OCI-LY1 (cell line): ENCODE data around the gene CCDC85A.

Experiments used
- H2AFZ ChIP-seq: fragments of 200-600 bp; sonication (generic), shearing (Covaris generic); 2 replicates; pipeline ENCODE4 v1.6.0; 2014; ENCODE audit warnings: antibody characterized with exemption, mild to moderate bottlenecking, low read length
- H3F3A ChIP-seq: fragments of 200-600 bp; sonication (generic), shearing (Covaris generic); 2 replicates; pipeline ENCODE4 v1.6.0; 2014; ENCODE audit warnings: mild to moderate bottlenecking, antibody characterized with exemption, low read length, moderate library complexity; ENCODE audit not compliant: insufficient read depth
- H3K27ac ChIP-seq: fragments of 200-600 bp; sonication (generic); 2 replicates; pipeline ENCODE4 v1.5.1; 2014; ENCODE audit warnings: low read length, mixed run types, mild to moderate bottlenecking, low read depth; ENCODE audit not compliant: poor library complexity, severe bottlenecking
- H3K27me3 ChIP-seq: fragments of 200-600 bp; sonication (generic); 2 replicates; pipeline ENCODE4 v1.6.0; 2014; ENCODE audit warnings: antibody characterized with exemption, mild to moderate bottlenecking, low read length, moderate library complexity; ENCODE audit not compliant: insufficient read depth
- H3K36me3 ChIP-seq: fragments of 200-600 bp; sonication (generic); 2 replicates; pipeline ENCODE4 v1.6.1; 2014; ENCODE audit warnings: mild to moderate bottlenecking, antibody characterized with exemption, low read length, moderate library complexity, mixed read lengths; ENCODE audit not compliant: insufficient read depth
- H3K4me1 ChIP-seq: fragments of 200-600 bp; sonication (generic); 2 replicates; pipeline ENCODE4 v1.5.1; 2014; ENCODE audit warnings: mild to moderate bottlenecking, low read length, moderate library complexity; ENCODE audit not compliant: insufficient read depth, severe bottlenecking
- H3K4me2 ChIP-seq: fragments of 200-600 bp; sonication (generic), shearing (Covaris generic); 2 replicates; pipeline ENCODE4 v1.6.1; 2014; ENCODE audit warnings: low read length
- H3K4me3 ChIP-seq: fragments of 200-600 bp; sonication (generic); 2 replicates; pipeline ENCODE4 v1.5.1; 2014; ENCODE audit warnings: low read length, low read depth, mild to moderate bottlenecking, mixed read lengths; ENCODE audit not compliant: poor library complexity, severe bottlenecking
- H3K79me2 ChIP-seq: fragments of 200-600 bp; shearing (Covaris generic); 2 replicates; pipeline ENCODE4 v1.6.1; 2016; ENCODE audit warnings: mixed run types, low read length, mixed read lengths; ENCODE audit not compliant: insufficient read depth
- H3K9ac ChIP-seq: fragments of 200-600 bp; sonication (generic), shearing (Covaris generic); 2 replicates; pipeline ENCODE4 v1.6.1; 2014; ENCODE audit warnings: mild to moderate bottlenecking, low read length, mixed read lengths
- H3K9me2 ChIP-seq: fragments of 200-600 bp; sonication (generic), shearing (Covaris generic); 2 replicates; pipeline ENCODE4 v1.6.1; 2014; ENCODE audit warnings: low read depth, mild to moderate bottlenecking, low read length, mixed read lengths
- H3K9me3 ChIP-seq: fragments of 200-600 bp; shearing (Covaris generic); 2 replicates; pipeline ENCODE4 v1.6.1; 2014; ENCODE audit warnings: low read length, mixed read lengths
- H4K20me1 ChIP-seq: fragments of 200-600 bp; sonication (generic), shearing (Covaris generic); 2 replicates; pipeline ENCODE4 v1.6.0; 2016; ENCODE audit warnings: mild to moderate bottlenecking, low read length; ENCODE audit not compliant: insufficient read depth
- EZH2 ChIP-seq: fragments of 200-600 bp; sonication (generic), shearing (Covaris generic); IDR thresholded peaks from 2 replicates; pipeline ENCODE4 v1.8.0; 2017; ENCODE audit warnings: borderline replicate concordance, mixed run types, mild to moderate bottlenecking, antibody characterized with exemption, low read length, moderate library complexity, mixed read lengths
- TF ChIP-seq, protein P1 (sequence below): fragments of 200-600 bp; sonication (generic), shearing (Covaris generic); IDR thresholded peaks from 2 replicates; pipeline ENCODE4 v1.5.1; 2017; ENCODE audit warnings: mild to moderate bottlenecking, antibody characterized with exemption, low read length, moderate library complexity, mixed read lengths

CCDC85A gene

GRCh38 chr2:56211048-56211447 lies 27.3 kb downstream of the CCDC85A start:
- no peaks in the 10 kb centered on the region for H3K4me1 ChIP-seq
- no peak overlapping the region for H3K27ac ChIP-seq
- H3K4me3 ChIP-seq = no peak overlapping the region
- TF ChIP-seq EZH2 = no peak
- TF ChIP-seq, protein P1, sequence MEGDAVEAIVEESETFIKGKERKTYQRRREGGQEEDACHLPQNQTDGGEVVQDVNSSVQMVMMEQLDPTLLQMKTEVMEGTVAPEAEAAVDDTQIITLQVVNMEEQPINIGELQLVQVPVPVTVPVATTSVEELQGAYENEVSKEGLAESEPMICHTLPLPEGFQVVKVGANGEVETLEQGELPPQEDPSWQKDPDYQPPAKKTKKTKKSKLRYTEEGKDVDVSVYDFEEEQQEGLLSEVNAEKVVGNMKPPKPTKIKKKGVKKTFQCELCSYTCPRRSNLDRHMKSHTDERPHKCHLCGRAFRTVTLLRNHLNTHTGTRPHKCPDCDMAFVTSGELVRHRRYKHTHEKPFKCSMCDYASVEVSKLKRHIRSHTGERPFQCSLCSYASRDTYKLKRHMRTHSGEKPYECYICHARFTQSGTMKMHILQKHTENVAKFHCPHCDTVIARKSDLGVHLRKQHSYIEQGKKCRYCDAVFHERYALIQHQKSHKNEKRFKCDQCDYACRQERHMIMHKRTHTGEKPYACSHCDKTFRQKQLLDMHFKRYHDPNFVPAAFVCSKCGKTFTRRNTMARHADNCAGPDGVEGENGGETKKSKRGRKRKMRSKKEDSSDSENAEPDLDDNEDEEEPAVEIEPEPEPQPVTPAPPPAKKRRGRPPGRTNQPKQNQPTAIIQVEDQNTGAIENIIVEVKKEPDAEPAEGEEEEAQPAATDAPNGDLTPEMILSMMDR = no peak
- no peaks in the 10 kb centered on the region for H3K9me2 ChIP-seq
- no peaks in the 10 kb centered on the region for H3K9me3 ChIP-seq
- no peak overlapping the region for H2AFZ ChIP-seq
- no peak overlapping the region for H3K4me2 ChIP-seq
- no peaks in the 10 kb centered on the region for H3F3A ChIP-seq
- H4K20me1 ChIP-seq = no peaks in the 10 kb centered on the region
- no peak overlapping the region for H3K9ac ChIP-seq
- no peaks in the 10 kb centered on the region for H3K79me2 ChIP-seq
- H3K36me3 ChIP-seq = no peaks in the 10 kb centered on the region
- no peaks in the 10 kb centered on the region for H3K27me3 ChIP-seq

GRCh38 chr2:56215911-56216310 lies 32.1 kb downstream of the CCDC85A start:
- H3K36me3 ChIP-seq = no peaks in the 10 kb centered on the region

GRCh38 chr2:56217106-56217505 lies 33.3 kb downstream of the CCDC85A start:
- H3K79me2 ChIP-seq = no peaks in the 10 kb centered on the region
- no peak overlapping the region for H3K4me3 ChIP-seq
- TF ChIP-seq, protein P1 = no peak
- TF ChIP-seq EZH2 = no peak
- H3K9me2 ChIP-seq = no peaks in the 10 kb centered on the region
- no peak overlapping the region for H2AFZ ChIP-seq
- no peaks in the 10 kb centered on the region for H3K4me1 ChIP-seq
- H3K27ac ChIP-seq = no peak overlapping the region
- no peaks in the 10 kb centered on the region for H3K36me3 ChIP-seq
- H3K9ac ChIP-seq = no peak overlapping the region
- H3K27me3 ChIP-seq = no peaks in the 10 kb centered on the region
- H3K4me2 ChIP-seq = no peak overlapping the region
- H3K9me3 ChIP-seq = no peaks in the 10 kb centered on the region
- no peaks in the 10 kb centered on the region for H3F3A ChIP-seq
- H4K20me1 ChIP-seq = no peaks in the 10 kb centered on the region

More at GRCh38 chr2:56215911-56216310, 32.1 kb downstream of the CCDC85A start:
- no peak overlapping the region for H3K9ac ChIP-seq
- no peaks in the 10 kb centered on the region for H3K9me2 ChIP-seq
- H3K27me3 ChIP-seq = no peaks in the 10 kb centered on the region
- no peaks in the 10 kb centered on the region for H4K20me1 ChIP-seq
- TF ChIP-seq, protein P1 = no peak
- TF ChIP-seq EZH2 = no peak
- no peaks in the 10 kb centered on the region for H3F3A ChIP-seq
- H3K4me3 ChIP-seq = no peak overlapping the region
- H3K27ac ChIP-seq = no peak overlapping the region
- H3K9me3 ChIP-seq = no peaks in the 10 kb centered on the region
- H3K79me2 ChIP-seq = no peaks in the 10 kb centered on the region
- no peak overlapping the region for H3K4me2 ChIP-seq
- no peaks in the 10 kb centered on the region for H3K4me1 ChIP-seq
- H2AFZ ChIP-seq = no peak overlapping the region
